Thyroid gland (tissue), 4 donors: ENCODE measurements around the gene PPP1R3A.

Experiments used
- POLR2A ChIP-seq, 2 donors: fragments of 450-650 bp; IDR thresholded peaks; one replicate each; pipeline ENCODE4 v1.6.1; 2017; ENCODE audit warnings: antibody characterized with exemption in 2 of 2, mild to moderate bottlenecking in 2 of 2, moderate library complexity in 1 of 2
- TF ChIP-seq, protein P1 (sequence below), 6 experiments: fragments of 200-600 bp in 3 of 6; fragments of 450-650 bp in 3 of 6; sonication (generic) in 3 of 6; IDR thresholded peaks; one replicate each; pipeline ENCODE4 v1.5.1; 2016 to 2019; ENCODE audit warnings: antibody characterized with exemption in 6 of 6, mild to moderate bottlenecking in 2 of 6, inconsistent platforms in 1 of 6, moderate library complexity in 1 of 6

DNA sequence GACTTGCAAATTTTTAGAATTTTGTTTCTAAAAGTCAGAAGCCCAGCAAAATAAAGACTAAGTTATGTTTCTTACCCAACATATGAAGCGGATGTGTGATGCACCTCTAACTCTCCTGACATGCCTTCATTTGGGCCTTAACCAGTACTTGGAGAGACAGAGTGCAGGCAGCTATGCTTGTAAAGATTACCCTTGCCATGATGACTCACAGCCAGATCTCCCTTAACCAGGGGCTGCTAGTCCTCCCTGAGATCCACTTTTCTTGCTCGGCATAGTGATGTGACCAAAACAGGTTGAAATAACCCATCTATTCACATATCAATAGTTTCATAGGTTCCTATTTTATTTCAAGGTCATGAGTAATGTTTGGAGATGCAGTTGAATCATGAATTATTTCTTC lies 43.6 kb downstream of the PPP1R3A start:
- no peak for TF ChIP-seq POLR2A (IDR thresholded peaks at IDR 0.05)
- TF ChIP-seq, protein P1, sequence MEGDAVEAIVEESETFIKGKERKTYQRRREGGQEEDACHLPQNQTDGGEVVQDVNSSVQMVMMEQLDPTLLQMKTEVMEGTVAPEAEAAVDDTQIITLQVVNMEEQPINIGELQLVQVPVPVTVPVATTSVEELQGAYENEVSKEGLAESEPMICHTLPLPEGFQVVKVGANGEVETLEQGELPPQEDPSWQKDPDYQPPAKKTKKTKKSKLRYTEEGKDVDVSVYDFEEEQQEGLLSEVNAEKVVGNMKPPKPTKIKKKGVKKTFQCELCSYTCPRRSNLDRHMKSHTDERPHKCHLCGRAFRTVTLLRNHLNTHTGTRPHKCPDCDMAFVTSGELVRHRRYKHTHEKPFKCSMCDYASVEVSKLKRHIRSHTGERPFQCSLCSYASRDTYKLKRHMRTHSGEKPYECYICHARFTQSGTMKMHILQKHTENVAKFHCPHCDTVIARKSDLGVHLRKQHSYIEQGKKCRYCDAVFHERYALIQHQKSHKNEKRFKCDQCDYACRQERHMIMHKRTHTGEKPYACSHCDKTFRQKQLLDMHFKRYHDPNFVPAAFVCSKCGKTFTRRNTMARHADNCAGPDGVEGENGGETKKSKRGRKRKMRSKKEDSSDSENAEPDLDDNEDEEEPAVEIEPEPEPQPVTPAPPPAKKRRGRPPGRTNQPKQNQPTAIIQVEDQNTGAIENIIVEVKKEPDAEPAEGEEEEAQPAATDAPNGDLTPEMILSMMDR (IDR thresholded peaks at IDR 0.05): no peak
